ENCODE measurements around the gene OR10G8. TPM values are rescaled to one million over a fixed set of nuclear protein-coding genes. Genes with fewer than 3 reads are reported as not detected.

The OR10G8 gene
- not detected for total RNA-seq

DNA sequence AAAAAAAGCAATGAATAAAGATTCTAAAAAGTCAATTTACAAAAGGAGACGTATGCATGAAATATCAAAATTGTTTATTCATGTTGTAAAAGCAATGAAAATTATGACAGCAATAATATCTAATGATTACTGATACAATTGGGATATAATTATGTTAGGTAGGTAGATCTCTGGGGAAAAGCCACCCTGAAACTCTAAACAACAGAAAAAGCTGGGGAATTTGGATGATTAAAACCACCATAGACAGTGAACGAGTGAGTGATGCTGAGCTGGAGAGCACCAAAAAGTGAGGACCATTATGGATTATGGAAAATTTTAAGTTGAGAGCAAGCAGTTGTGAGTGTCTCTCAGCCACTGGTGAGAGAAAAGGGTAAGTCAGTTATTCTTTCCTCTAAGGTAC is at the start of gene OR10G8:
OR10G8 (plus strand) TSS at position 301 of the 400 bp plus-strand sequence. CDS start 2,825 bp downstream, outside the sequence.

GRCh38 chr11:123977731-123978347 is 48.8 kb upstream of the OR10G8 start, which contains the start of gene OR10S1:
TSS of gene OR10S1 (minus strand) at chr11:123977781. CDS start at chr11:123977664, 117 bp downstream.

DNA sequence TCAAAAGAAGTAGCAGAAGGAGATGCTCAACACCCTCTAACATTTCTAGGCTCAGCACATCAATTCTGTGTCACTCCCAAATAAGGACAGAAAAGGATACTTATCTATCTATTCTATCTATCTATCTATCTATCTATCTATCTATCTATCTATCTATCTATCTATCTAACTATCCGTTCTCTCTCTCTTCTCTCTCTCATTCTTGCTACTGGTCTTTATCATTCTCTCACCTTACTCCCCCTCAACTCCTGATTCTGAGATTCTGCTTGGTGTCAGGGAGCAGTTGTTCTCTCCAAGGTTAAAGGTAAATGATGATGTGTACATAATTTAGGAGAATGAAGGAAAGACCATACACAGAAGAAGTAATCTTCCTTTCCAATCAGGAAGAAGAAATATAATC is 31.5 kb upstream of the OR10G8 start, which contains the start of gene OR10G6:
OR10G6 (minus strand) TSS at position 43 of the 400 bp plus-strand sequence; CDS start at position 43, 0 bp downstream.

GRCh38 chr11:124012697-124013096 is 13.9 kb upstream of the OR10G8 start, which contains the start of gene OR10G4:
TSS of gene OR10G4 (plus strand) at chr11:124012997. CDS start at chr11:124015575, 2,578 bp downstream.

DNA sequence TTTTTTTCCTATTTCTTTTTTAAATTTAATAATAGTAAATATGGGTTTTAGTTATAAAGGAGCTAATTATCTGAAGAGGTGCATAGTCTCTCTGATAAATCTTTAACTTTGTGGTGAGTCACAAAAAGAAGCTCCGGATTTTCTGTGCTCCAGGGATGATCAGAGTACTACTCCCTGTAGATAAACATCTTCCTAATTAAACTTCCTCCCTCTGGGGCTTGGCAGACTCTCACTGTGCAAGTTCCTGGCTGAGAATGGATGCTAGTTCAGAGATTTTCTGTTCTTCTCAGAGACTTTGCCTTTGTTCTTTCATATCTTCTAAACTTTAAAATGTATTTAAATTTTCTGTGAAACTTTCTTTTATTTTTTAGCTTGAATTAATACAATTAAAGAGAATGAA is 14.7 kb downstream of the OR10G8 start, which contains the start of gene OR10G7:
OR10G7 (minus strand) TSS at position 72 of the 400 bp plus-strand sequence. CDS start 2,324 bp downstream, outside the sequence.

Other genes with a start within 250 kb of the OR10G8 start
- not detected for gene OR6M1, start 220.4 kb upstream of the OR10G8 start, total RNA-seq
- gene TMEM225, start 141.1 kb upstream of the OR10G8 start, total RNA-seq: not detected
- not detected for gene OR8D4, start 124.6 kb upstream of the OR10G8 start, total RNA-seq
- not detected for gene OR4D5, start 87.2 kb upstream of the OR10G8 start, total RNA-seq
- gene OR6T1, start 83.0 kb upstream of the OR10G8 start, total RNA-seq: not detected
- not detected for gene OR10S1, start 49.0 kb upstream of the OR10G8 start, total RNA-seq
- gene OR10G6, start 31.6 kb upstream of the OR10G8 start, total RNA-seq: not detected
- gene OR10G4, start 13.8 kb upstream of the OR10G8 start, total RNA-seq: not detected
- not detected for gene OR10G9, start 3.8 kb upstream of the OR10G8 start, total RNA-seq
- not detected for gene OR10G7, start 14.5 kb downstream of the OR10G8 start, total RNA-seq
- 23.7 TPM for gene VWA5A, start 88.7 kb downstream of the OR10G8 start, total RNA-seq
- gene OR10D3, start 156.5 kb downstream of the OR10G8 start, total RNA-seq: not detected
- gene OR8G1, start 214.3 kb downstream of the OR10G8 start, total RNA-seq: not detected
- gene OR8G5, start 229.6 kb downstream of the OR10G8 start, total RNA-seq: not detected

Measured in camera-type eye (tissue), 1 donor.